Type B pancreatic cell (in vitro differentiated cells): ENCODE measurements around the gene GAB2. TPM values are rescaled to one million over a fixed set of nuclear protein-coding genes. Genes with fewer than 3 reads are reported as not detected.
A peak's percentile ranks its signal among the peaks of the same experiment; 100 is the strongest.

Source experiments
- DNase-seq: peaks from one replicate; pipeline ENCODE4 v3.0.0; 2021; ENCODE audit warnings: mixed read lengths; ENCODE audit not compliant: unreplicated experiment; ENCODE audit errors: extremely low spot score
- H3K27ac Mint-ChIP-seq: 2 replicates; pipeline ENCODE4 v1.8.0; 2021; ENCODE audit warnings: mild to moderate bottlenecking, mixed read lengths
- H3K27me3 Mint-ChIP-seq: 2 replicates; pipeline ENCODE4 v1.8.0; 2021; ENCODE audit warnings: mixed read lengths
- H3K36me3 Mint-ChIP-seq: 2 replicates; pipeline ENCODE4 v1.8.0; 2021; ENCODE audit warnings: mixed read lengths
- H3K4me1 Mint-ChIP-seq: one replicate; pipeline ENCODE4 v1.8.0; 2021; ENCODE audit warnings: mixed read lengths; ENCODE audit not compliant: unreplicated experiment
- H3K4me3 Mint-ChIP-seq: 2 replicates; pipeline ENCODE4 v1.8.0; 2021; ENCODE audit warnings: mild to moderate bottlenecking, mixed read lengths
- H3K9me3 Mint-ChIP-seq: 2 replicates; pipeline ENCODE4 v1.8.0; 2021; ENCODE audit warnings: mixed read lengths
- CTCF ChIP-seq: fragments of 200-600 bp; sonication (generic); conservative IDR thresholded peaks from 2 replicates; pipeline ENCODE4 v1.5.0; 2021; ENCODE audit warnings: antibody characterized with exemption, mild to moderate bottlenecking
- total RNA-seq: library from RNA; stranded (reverse); gene quantifications from 2 replicates; pipeline ENCODE4 v1.2.1, GENCODE V29; 2021; ENCODE audit warnings: low replicate concordance

Gene GAB2
- total RNA-seq, 1 donor from 2014 or later = 23.3 TPM

DNA sequence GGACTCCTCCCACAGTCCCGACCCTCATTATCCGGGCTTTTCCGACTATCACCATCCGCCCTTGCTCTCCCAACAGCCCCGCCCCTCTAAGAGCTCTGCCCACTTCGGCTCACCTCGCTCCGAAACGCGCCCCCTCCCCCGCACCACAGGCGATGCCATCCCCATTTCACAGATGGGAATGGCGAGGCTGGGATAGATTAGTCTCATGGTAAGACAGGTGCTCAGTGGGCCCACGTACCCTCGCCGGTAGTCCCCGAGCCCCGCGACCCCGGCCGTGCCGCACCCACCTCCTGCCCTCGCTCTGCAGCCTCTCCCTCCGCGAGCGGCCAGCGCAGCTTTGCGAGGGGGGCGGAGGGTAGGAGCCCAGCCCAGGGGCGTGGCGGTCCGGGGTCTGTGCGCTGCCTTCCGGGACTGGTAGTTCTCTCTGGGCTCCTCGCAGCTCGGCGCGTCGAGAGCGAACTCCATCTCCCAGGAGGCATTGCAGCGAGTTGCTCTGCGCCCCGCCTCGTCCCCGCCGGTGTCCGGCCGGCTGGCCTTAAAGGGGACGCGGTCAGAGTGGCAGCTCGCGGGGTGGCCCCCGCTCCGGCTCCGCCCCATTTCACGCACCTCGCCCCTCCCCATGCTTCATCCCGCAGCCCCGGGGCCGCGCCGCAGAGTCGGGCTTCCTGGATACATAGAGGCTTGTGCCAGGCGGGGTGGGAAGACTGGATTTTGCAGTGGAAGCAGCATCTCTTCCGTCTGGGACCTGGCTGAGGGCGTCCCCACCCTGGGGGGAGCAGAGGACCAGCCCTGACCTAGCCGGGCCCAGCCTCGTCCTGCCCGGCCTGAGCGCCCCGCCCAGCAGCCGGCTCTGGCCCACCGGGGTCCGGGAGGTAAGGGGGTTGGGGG, 229.1 kb downstream of the GAB2 start, which contains the start of the genes KCTD21 and USP35:
Gene KCTD21 (minus strand): TSS at position 341 of the 888 bp plus-strand sequence. CDS start 14,072 bp downstream, outside the sequence.
Gene USP35 (plus strand): TSS at position 634 of the 888 bp plus-strand sequence. CDS start 7,327 bp downstream, outside the sequence.
- Mint-ChIP-seq H3K27ac (peak within 1 kb of the TSS; percentile 96), H3K36me3 (no peaks in the 10 kb centered on the region), H3K9me3 (no peaks in the 10 kb centered on the region), H3K4me1 (peaks cover 37% of the 10 kb centered on the region), H3K27me3 (no peaks in the 10 kb centered on the region), H3K4me3 (peak within 1 kb of the TSS; percentile 99)
- DNase-seq = peak; percentile 95
- no peak for TF ChIP-seq CTCF

GRCh38 chr11:78187366-78188285, 230.0 kb downstream of the GAB2 start:
- no peaks in the 10 kb centered on the region for H3K9me3 Mint-ChIP-seq
- H3K4me1 Mint-ChIP-seq = peaks cover 37% of the 10 kb centered on the region
- peaks cover 4% of the 10 kb centered on the region for H3K36me3 Mint-ChIP-seq
- no peaks in the 10 kb centered on the region for H3K27me3 Mint-ChIP-seq
- H3K4me3 Mint-ChIP-seq = peak overlapping the region; percentile 99
- peak overlapping the region; percentile 96 for H3K27ac Mint-ChIP-seq
- no peak for DNase-seq
- no peak for TF ChIP-seq CTCF

DNA sequence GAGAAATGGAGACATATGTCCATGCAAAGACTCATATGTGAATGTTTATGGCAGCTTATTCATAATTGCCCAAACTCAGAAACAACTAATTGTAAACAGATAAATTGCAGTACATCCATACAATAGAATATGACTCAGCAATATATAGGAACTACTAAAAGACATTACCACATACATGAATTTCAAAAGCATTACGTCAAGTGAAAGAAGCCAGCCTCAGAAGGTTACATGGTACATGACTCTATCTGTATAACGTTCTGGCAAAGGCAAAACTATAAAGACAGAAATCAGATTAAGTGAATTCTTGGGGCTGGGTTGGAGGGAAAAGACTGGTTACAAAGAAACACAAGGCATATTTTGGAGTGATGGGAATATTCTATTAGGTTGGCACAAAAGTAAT, 236.4 kb downstream of the GAB2 start:
- no peaks in the 10 kb centered on the region for H3K4me1 Mint-ChIP-seq
- peaks cover 19% of the 10 kb centered on the region for H3K36me3 Mint-ChIP-seq
- TF ChIP-seq CTCF = no peak
- H3K27me3 Mint-ChIP-seq = no peaks in the 10 kb centered on the region
- DNase-seq = no peak
- no peaks in the 10 kb centered on the region for H3K9me3 Mint-ChIP-seq
- H3K4me3 Mint-ChIP-seq = no peak overlapping the region
- H3K27ac Mint-ChIP-seq = no peak overlapping the region

DNA sequence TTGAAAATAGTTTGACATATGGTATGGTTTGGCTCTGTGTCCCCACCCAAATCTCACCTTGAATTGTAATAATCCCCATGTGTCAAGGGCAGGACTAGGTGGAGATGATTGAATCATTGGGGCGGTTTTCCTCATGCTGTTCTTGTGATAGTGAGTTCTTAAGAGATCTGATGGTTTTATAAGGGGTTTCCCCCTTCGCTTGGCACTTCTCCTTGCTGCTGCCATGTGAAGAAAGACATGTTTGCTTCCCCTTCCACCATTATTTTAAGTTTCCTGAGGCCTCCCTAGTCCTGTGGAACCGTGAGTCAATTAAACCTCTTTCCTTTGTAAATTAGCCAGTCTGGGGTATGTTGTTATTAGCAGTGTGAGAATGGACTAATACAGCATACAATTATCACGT, 236.9 kb downstream of the GAB2 start:
- no peaks in the 10 kb centered on the region for H3K9me3 Mint-ChIP-seq
- no peaks in the 10 kb centered on the region for H3K27me3 Mint-ChIP-seq
- no peak overlapping the region for H3K27ac Mint-ChIP-seq
- no peak for DNase-seq
- H3K4me3 Mint-ChIP-seq = no peak overlapping the region
- H3K36me3 Mint-ChIP-seq = peaks cover 21% of the 10 kb centered on the region
- TF ChIP-seq CTCF = no peak
- no peaks in the 10 kb centered on the region for H3K4me1 Mint-ChIP-seq

DNA sequence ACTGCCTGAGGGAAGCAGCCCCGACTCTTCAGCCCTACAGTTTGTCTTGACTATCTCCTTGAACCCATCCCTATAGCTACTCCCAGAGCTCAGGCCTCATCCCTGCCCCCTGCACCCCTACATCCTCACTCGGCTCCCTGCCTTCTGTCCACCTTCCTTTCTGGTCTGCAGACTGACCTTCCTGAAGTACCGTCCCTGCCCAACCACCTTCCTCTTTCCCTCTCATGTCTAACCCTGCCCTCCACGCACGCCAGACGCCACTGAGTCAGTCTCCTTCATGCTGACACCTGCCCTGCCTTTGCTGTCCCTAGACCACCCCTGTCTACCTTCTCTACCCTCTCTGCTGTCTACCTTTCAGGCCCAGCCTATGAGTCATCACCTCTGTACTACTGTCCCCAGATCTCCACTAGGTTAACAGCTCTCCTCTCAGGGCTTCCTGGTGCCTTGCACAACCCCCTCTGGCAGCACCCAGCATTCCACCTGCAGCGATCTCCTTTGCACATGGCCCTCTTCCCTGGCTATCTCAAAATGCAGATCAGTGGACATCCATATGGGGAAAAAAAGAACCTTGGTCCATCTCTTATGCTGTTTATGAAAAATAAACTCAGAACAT, 238.1 kb downstream of the GAB2 start:
- H3K27ac Mint-ChIP-seq = no peak overlapping the region
- no peaks in the 10 kb centered on the region for H3K9me3 Mint-ChIP-seq
- no peak overlapping the region for H3K4me3 Mint-ChIP-seq

More for the DNA sequence above, 238.1 kb downstream of the GAB2 start:
- H3K4me1 Mint-ChIP-seq = no peaks in the 10 kb centered on the region
- DNase-seq = no peak
- TF ChIP-seq CTCF = no peak
- H3K36me3 Mint-ChIP-seq = peaks cover 23% of the 10 kb centered on the region
- no peaks in the 10 kb centered on the region for H3K27me3 Mint-ChIP-seq
